GM10248 (cell line): ENCODE results near the gene CEP295NL.
"Not testable (repeated sequence)": the region's sequence is repeated elsewhere in the genome, so short reads cannot be mapped to it uniquely, and the experiment has no call there.

Source experiments
- CTCF ChIA-PET: fragments of 300-600 bp; sonication (Branson Sonifier 250); formaldehyde crosslinking; extraction: SDS; loops from one replicate; lab custom pipeline; 2021; ENCODE audit warnings: antibody characterized with exemption; lab: Yijun Ruan, JAX
- POLR2A ChIA-PET: fragments of 350-650 bp; sonication (Branson Sonifier 250); formaldehyde crosslinking; extraction: SDS; loops from one replicate; lab custom pipeline; 2020; ENCODE audit warnings: antibody characterized with exemption; lab: Yijun Ruan, JAX
- DNase-seq: peaks from one replicate; pipeline ENCODE4 v3.0.0; 2012; ENCODE audit errors: extremely low spot score
- CTCF ChIP-seq: IDR thresholded peaks from 2 replicates; pipeline ENCODE4 v1.5.1; 2012; ENCODE audit warnings: mild to moderate bottlenecking, low read depth; ENCODE audit errors: extremely low read depth, missing control alignments, control extremely low read depth

CEP295NL gene

GRCh38 chr17:78946131-78946530, 43.1 kb upstream of the CEP295NL start:
- no peak for TF ChIP-seq CTCF
- ChIA-PET CTCF (interaction anchor here (1.6 kb wide), 1 partner anchor 25 kb away, joined by 4 read pairs; no protein-coding TSS in a partner anchor), POLR2A (no interaction called here)
- no peak for DNase-seq

DNA sequence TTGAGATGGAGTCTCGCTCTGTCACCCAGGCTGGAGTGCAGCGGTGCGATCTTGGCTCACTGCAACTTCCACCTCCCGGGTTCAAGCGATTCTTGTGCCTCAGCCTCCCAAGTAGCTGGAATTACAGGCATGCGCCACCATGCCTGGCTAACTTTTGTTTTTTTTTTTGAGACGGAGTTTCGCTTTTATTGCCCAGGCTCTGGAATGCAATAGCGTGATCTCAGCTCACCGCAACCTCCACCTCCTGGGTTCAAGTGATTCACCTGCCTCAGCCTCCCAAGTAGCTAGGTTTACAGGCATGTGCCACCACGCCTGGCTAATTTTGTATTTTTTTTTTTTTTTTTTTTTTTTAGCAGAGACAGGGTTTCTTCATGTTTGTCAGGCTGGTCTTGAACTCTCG, 42.5 kb upstream of the CEP295NL start:
- CTCF ChIA-PET, DNase-seq, POLR2A ChIA-PET: not testable (repeated sequence)

DNA sequence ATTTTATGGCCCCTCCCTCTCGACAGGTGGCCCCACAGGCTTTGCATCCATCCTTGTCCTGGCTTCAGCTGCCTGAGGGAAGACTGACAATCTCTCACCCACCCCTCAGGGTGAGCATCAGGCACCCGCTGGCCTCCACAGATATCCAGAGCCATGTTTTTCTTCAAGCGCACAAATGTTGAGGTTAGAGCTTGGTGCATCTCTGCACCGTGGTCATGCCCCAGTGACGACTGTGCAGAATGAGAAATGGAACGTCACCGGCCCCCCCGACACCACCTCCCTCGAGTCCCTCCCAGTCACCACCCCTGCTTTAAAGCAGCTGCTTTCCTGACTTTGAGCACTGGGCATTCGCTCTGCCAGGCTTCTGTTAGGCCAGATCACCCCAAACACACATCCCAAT, 42.0 kb upstream of the CEP295NL start:
- CTCF ChIA-PET, result no interaction called here

GRCh38 chr17:78944026-78944425, 41.0 kb upstream of the CEP295NL start:
- ChIA-PET POLR2A (no interaction called here), CTCF (interaction anchor here (0.8 to 1.4 kb wide), 2 partner anchors 9 to 27 kb away, joined by 6 read pairs; no protein-coding TSS in a partner anchor)
- TF ChIP-seq CTCF, result no peak
- DNase-seq, result no peak

More for the DNA sequence above, 42.0 kb upstream of the CEP295NL start:
- DNase-seq, result no peak
- TF ChIP-seq CTCF, result no peak
- POLR2A ChIA-PET, result no interaction called here

DNA sequence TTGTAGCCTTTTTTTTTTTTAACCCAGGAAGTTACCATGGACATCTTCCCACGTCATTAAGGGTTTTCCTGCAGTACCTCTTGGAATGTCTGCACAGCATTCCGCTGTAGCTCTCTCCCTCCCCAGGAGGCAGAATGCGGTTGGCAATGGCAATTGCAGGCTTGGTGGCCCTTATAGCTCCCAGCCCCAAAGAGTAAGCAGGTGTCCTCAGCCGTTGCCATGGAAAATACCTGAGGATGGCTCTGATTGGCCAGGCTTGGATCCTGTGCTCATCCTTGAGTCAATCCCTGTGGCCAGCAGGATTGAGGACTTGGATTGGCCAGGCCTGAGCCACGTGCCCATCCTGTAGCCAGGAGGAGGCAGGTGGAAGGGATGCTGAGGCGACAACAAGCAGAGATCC, 37.7 kb upstream of the CEP295NL start:
- POLR2A ChIA-PET, result no interaction called here
- TF ChIP-seq CTCF, result no peak
- CTCF ChIA-PET, result interaction anchor here (2.0 kb wide), 1 partner anchor 30 kb away, joined by 5 read pairs; no protein-coding TSS in a partner anchor
- DNase-seq, result no peak

DNA sequence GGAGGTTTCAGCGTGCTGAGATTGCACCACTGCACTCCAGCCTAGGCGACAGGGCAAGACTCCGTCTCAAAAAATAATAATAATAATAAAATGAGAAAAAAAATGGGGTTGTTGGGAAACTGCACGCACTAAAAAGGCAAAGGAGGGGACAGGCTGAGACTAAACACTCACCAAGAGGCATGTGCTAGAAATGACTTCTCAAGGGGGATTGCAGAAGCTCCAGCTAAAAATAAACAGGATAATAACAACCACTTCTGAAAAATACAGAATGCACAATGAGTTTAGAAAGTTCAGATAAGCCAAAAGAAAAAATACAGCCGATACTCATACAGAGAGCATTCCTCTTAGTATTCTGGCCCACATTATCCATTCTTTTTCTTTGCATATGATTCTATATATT, 37.3 kb upstream of the CEP295NL start:
- no peak for TF ChIP-seq CTCF
- POLR2A ChIA-PET, result no interaction called here

GRCh38 chr17:78939615-78940014, 36.6 kb upstream of the CEP295NL start:
- TF ChIP-seq CTCF, result no peak
- POLR2A ChIA-PET, result no interaction called here
- no peak for DNase-seq
- CTCF ChIA-PET, result no interaction called here

More for the DNA sequence above, 37.3 kb upstream of the CEP295NL start:
- DNase-seq, result no peak
- CTCF ChIA-PET, result interaction anchor here (2.0 kb wide), 1 partner anchor 31 kb away, joined by 5 read pairs; no protein-coding TSS in a partner anchor
